Activated naive CD4-positive, alpha-beta T cell treated with anti-CD3 and anti-CD28 coated beads, Interleukin-2, amount 50 U/mL, for 24 hours (primary cell): ENCODE results near the gene USP9X.
"Not testable (repeated sequence)": the region's sequence is repeated elsewhere in the genome, so short reads cannot be mapped to it uniquely, and the experiment has no call there.

Experiments
- H3K27ac Mint-ChIP-seq: one replicate; pipeline ENCODE4 v1.8.0; 2021; ENCODE audit warnings: mild to moderate bottlenecking, mixed read lengths
- H3K27me3 Mint-ChIP-seq: one replicate; pipeline ENCODE4 v1.8.0; 2021; ENCODE audit warnings: mixed read lengths
- H3K36me3 Mint-ChIP-seq: one replicate; pipeline ENCODE4 v1.8.0; 2021; ENCODE audit warnings: mixed read lengths
- H3K4me1 Mint-ChIP-seq: one replicate; pipeline ENCODE4 v1.8.0; 2021; ENCODE audit warnings: mixed read lengths
- H3K4me3 Mint-ChIP-seq: one replicate; pipeline ENCODE4 v1.8.0; 2021; ENCODE audit warnings: mild to moderate bottlenecking, mixed read lengths
- H3K9me3 Mint-ChIP-seq: one replicate; pipeline ENCODE4 v1.8.0; 2021; ENCODE audit warnings: mixed read lengths

The USP9X gene

GRCh38 chrX:41178201-41178600 lies 93.0 kb downstream of the USP9X start:
- Mint-ChIP-seq H3K4me3 (no peak overlapping the region), H3K27me3 (no peaks in the 10 kb centered on the region), H3K27ac (peak overlapping the region; percentile 62), H3K4me1 (peaks cover 46% of the 10 kb centered on the region), H3K36me3 (peaks cover 9% of the 10 kb centered on the region), H3K9me3 (no peaks in the 10 kb centered on the region)

GRCh38 chrX:41180194-41180908 lies 95.1 kb downstream of the USP9X start:
- Mint-ChIP-seq H3K4me3 (peak overlapping the region; percentile 51), H3K36me3 (peaks cover 10% of the 10 kb centered on the region)

GRCh38 chrX:41184312-41184711 lies 99.1 kb downstream of the USP9X start:
- H3K9me3 Mint-ChIP-seq = no peaks in the 10 kb centered on the region
- H3K27ac Mint-ChIP-seq = peak overlapping the region; percentile 46
- H3K4me3 Mint-ChIP-seq = no peak overlapping the region
- H3K36me3 Mint-ChIP-seq = peaks cover 11% of the 10 kb centered on the region
- H3K27me3 Mint-ChIP-seq = no peaks in the 10 kb centered on the region
- H3K4me1 Mint-ChIP-seq = peaks cover 26% of the 10 kb centered on the region

More at GRCh38 chrX:41180194-41180908, 95.1 kb downstream of the USP9X start:
- Mint-ChIP-seq H3K9me3 (no peaks in the 10 kb centered on the region), H3K4me1 (peaks cover 51% of the 10 kb centered on the region), H3K27ac (peak overlapping the region; percentile 76), H3K27me3 (no peaks in the 10 kb centered on the region)

- not testable (repeated sequence) for H3K4me3 Mint-ChIP-seq, H3K9me3 Mint-ChIP-seq, H3K4me1 Mint-ChIP-seq, H3K27me3 Mint-ChIP-seq, H3K27ac Mint-ChIP-seq
- peaks cover 12% of the 10 kb centered on the region for H3K36me3 Mint-ChIP-seq
These were observed 101.7 kb downstream of the USP9X start for GRCh38 chrX:41186946-41187345.

- peaks cover 16% of the 10 kb centered on the region for H3K36me3 Mint-ChIP-seq
- no peaks in the 10 kb centered on the region for H3K9me3 Mint-ChIP-seq
- no peaks in the 10 kb centered on the region for H3K27me3 Mint-ChIP-seq
- H3K4me3 Mint-ChIP-seq = no peak overlapping the region
- H3K27ac Mint-ChIP-seq = no peak overlapping the region
- H3K4me1 Mint-ChIP-seq = peaks cover 4% of the 10 kb centered on the region
These were observed 103.9 kb downstream of the USP9X start for GRCh38 chrX:41189156-41189555.

GRCh38 chrX:41192880-41193279 lies 107.6 kb downstream of the USP9X start:
- no peaks in the 10 kb centered on the region for H3K27me3 Mint-ChIP-seq
- H3K9me3 Mint-ChIP-seq = no peaks in the 10 kb centered on the region
- no peak overlapping the region for H3K4me3 Mint-ChIP-seq
- H3K4me1 Mint-ChIP-seq = no peaks in the 10 kb centered on the region
- peaks cover 15% of the 10 kb centered on the region for H3K36me3 Mint-ChIP-seq
- H3K27ac Mint-ChIP-seq = peak overlapping the region; percentile 68

GRCh38 chrX:41198410-41198809 lies 113.2 kb downstream of the USP9X start:
- Mint-ChIP-seq H3K27ac (no peak overlapping the region), H3K27me3 (no peaks in the 10 kb centered on the region), H3K4me3 (no peak overlapping the region), H3K9me3 (no peaks in the 10 kb centered on the region), H3K4me1 (no peaks in the 10 kb centered on the region), H3K36me3 (peaks cover 24% of the 10 kb centered on the region)

- Mint-ChIP-seq H3K27me3 (no peaks in the 10 kb centered on the region), H3K4me3 (no peak overlapping the region), H3K9me3 (no peaks in the 10 kb centered on the region), H3K27ac (no peak overlapping the region), H3K4me1 (no peaks in the 10 kb centered on the region), H3K36me3 (peaks cover 35% of the 10 kb centered on the region)
These were observed 115.5 kb downstream of the USP9X start for GRCh38 chrX:41200785-41201184.

- Mint-ChIP-seq H3K9me3 (no peaks in the 10 kb centered on the region), H3K27ac (no peak overlapping the region)
These were observed 124.6 kb downstream of the USP9X start for GRCh38 chrX:41209853-41210252.

GRCh38 chrX:41224605-41225004 lies 139.4 kb downstream of the USP9X start:
- Mint-ChIP-seq H3K27me3 (no peaks in the 10 kb centered on the region), H3K36me3 (peaks cover 11% of the 10 kb centered on the region), H3K4me3 (no peak overlapping the region), H3K9me3 (no peaks in the 10 kb centered on the region), H3K27ac (no peak overlapping the region), H3K4me1 (no peaks in the 10 kb centered on the region)

More at GRCh38 chrX:41209853-41210252, 124.6 kb downstream of the USP9X start:
- H3K36me3 Mint-ChIP-seq = peaks cover 33% of the 10 kb centered on the region
- no peak overlapping the region for H3K4me3 Mint-ChIP-seq
- H3K27me3 Mint-ChIP-seq = no peaks in the 10 kb centered on the region
- no peaks in the 10 kb centered on the region for H3K4me1 Mint-ChIP-seq

GRCh38 chrX:41233988-41234387 lies 148.7 kb downstream of the USP9X start:
- H3K36me3 Mint-ChIP-seq = peaks cover 1% of the 10 kb centered on the region
- no peaks in the 10 kb centered on the region for H3K9me3 Mint-ChIP-seq
- no peak overlapping the region for H3K4me3 Mint-ChIP-seq
- peaks cover 3% of the 10 kb centered on the region for H3K4me1 Mint-ChIP-seq
- no peak overlapping the region for H3K27ac Mint-ChIP-seq
- H3K27me3 Mint-ChIP-seq = no peaks in the 10 kb centered on the region

- H3K36me3 Mint-ChIP-seq, H3K4me1 Mint-ChIP-seq, H3K27me3 Mint-ChIP-seq, H3K9me3 Mint-ChIP-seq, H3K4me3 Mint-ChIP-seq, H3K27ac Mint-ChIP-seq: not testable (repeated sequence)
These were observed 149.2 kb downstream of the USP9X start for GRCh38 chrX:41234471-41234870.

GRCh38 chrX:41234962-41235361 lies 149.7 kb downstream of the USP9X start:
- H3K27ac Mint-ChIP-seq = no peak overlapping the region
- H3K36me3 Mint-ChIP-seq = peaks cover 1% of the 10 kb centered on the region
- peaks cover 3% of the 10 kb centered on the region for H3K4me1 Mint-ChIP-seq
- no peaks in the 10 kb centered on the region for H3K9me3 Mint-ChIP-seq
- H3K4me3 Mint-ChIP-seq = no peak overlapping the region
- H3K27me3 Mint-ChIP-seq = no peaks in the 10 kb centered on the region

- Mint-ChIP-seq H3K4me1 (peaks cover 3% of the 10 kb centered on the region), H3K9me3 (no peaks in the 10 kb centered on the region), H3K4me3 (no peak overlapping the region), H3K27me3 (no peaks in the 10 kb centered on the region), H3K36me3 (peaks cover 1% of the 10 kb centered on the region), H3K27ac (no peak overlapping the region)
These were observed 151.4 kb downstream of the USP9X start for GRCh38 chrX:41236629-41237028.

GRCh38 chrX:41240509-41240908 lies 155.3 kb downstream of the USP9X start:
- Mint-ChIP-seq H3K36me3 (no peaks in the 10 kb centered on the region), H3K9me3 (no peaks in the 10 kb centered on the region), H3K4me1 (peaks cover 3% of the 10 kb centered on the region), H3K4me3 (no peak overlapping the region), H3K27me3 (no peaks in the 10 kb centered on the region), H3K27ac (no peak overlapping the region)

GRCh38 chrX:41241962-41242361 lies 156.7 kb downstream of the USP9X start:
- H3K36me3 Mint-ChIP-seq = no peaks in the 10 kb centered on the region
- H3K9me3 Mint-ChIP-seq = no peaks in the 10 kb centered on the region
- no peaks in the 10 kb centered on the region for H3K27me3 Mint-ChIP-seq
- no peak overlapping the region for H3K4me3 Mint-ChIP-seq
- H3K27ac Mint-ChIP-seq = no peak overlapping the region
- H3K4me1 Mint-ChIP-seq = peaks cover 3% of the 10 kb centered on the region

GRCh38 chrX:41245641-41246040 lies 160.4 kb downstream of the USP9X start:
- Mint-ChIP-seq H3K36me3 (no peaks in the 10 kb centered on the region), H3K4me3 (no peak overlapping the region), H3K27ac (no peak overlapping the region), H3K27me3 (no peaks in the 10 kb centered on the region), H3K9me3 (no peaks in the 10 kb centered on the region), H3K4me1 (no peaks in the 10 kb centered on the region)
